Parathyroid adenoma (tissue), 2 donors: Measurements from ENCODE around the gene MSL3.

Source experiments
- H2AFZ ChIP-seq: fragments of 300-600 bp; sonication (generic); one replicate; pipeline ENCODE4 v1.7.0; 2017; ENCODE audit warnings: antibody characterized with exemption, mild to moderate bottlenecking
- H3K27ac ChIP-seq: fragments of 300-600 bp; sonication (generic); one replicate; pipeline ENCODE4 v1.7.0; 2017
- H3K27me3 ChIP-seq: fragments of 300-600 bp; sonication (generic); one replicate; pipeline ENCODE4 v1.7.0; 2017; ENCODE audit warnings: low read length; ENCODE audit not compliant: control insufficient read depth, insufficient read depth
- H3K36me3 ChIP-seq: fragments of 300-600 bp; sonication (generic); one replicate; pipeline ENCODE4 v1.7.0; 2017; ENCODE audit warnings: low read length; ENCODE audit not compliant: control insufficient read depth, insufficient read depth
- H3K4me1 ChIP-seq: fragments of 300-600 bp; sonication (generic); one replicate; pipeline ENCODE4 v1.7.0; 2017; ENCODE audit warnings: control low read depth
- H3K4me2 ChIP-seq: fragments of 300-600 bp; sonication (generic); one replicate; pipeline ENCODE4 v1.7.0; 2017; ENCODE audit warnings: low read length
- H3K4me3 ChIP-seq: fragments of 300-600 bp; sonication (generic); one replicate; pipeline ENCODE4 v1.7.0; 2017; ENCODE audit warnings: low read depth, low read length
- H3K79me2 ChIP-seq: fragments of 300-600 bp; sonication (generic); one replicate; pipeline ENCODE4 v1.7.0; 2017; ENCODE audit warnings: control low read depth
- H3K9ac ChIP-seq: fragments of 300-600 bp; sonication (generic); one replicate; pipeline ENCODE4 v1.7.0; 2017; ENCODE audit warnings: mild to moderate bottlenecking
- H3K9me3 ChIP-seq: fragments of 300-600 bp; sonication (generic); one replicate; pipeline ENCODE4 v1.7.0; 2017; ENCODE audit warnings: low read length; ENCODE audit not compliant: control insufficient read depth
- TF ChIP-seq, protein P1 (sequence below): fragments of 300-600 bp; sonication (generic); IDR thresholded peaks from one replicate; pipeline ENCODE4 v1.7.0; 2017; ENCODE audit warnings: antibody characterized with exemption, mild to moderate bottlenecking
- donor health status: primary hyperparathyroidism.

MSL3 gene

GRCh38 chrX:11787564-11787963, 29.5 kb downstream of the MSL3 start:
- Histone ChIP-seq H3K9ac (no peak overlapping the region), H3K27me3 (no peaks in the 10 kb centered on the region), H3K27ac (no peak overlapping the region), H3K9me3 (no peaks in the 10 kb centered on the region), H2AFZ (peak overlapping the region; percentile 60), H3K79me2 (no peaks in the 10 kb centered on the region), H3K36me3 (no peaks in the 10 kb centered on the region), H3K4me2 (no peak overlapping the region), H3K4me3 (no peak overlapping the region), H3K4me1 (no peaks in the 10 kb centered on the region)
- TF ChIP-seq, protein P1, sequence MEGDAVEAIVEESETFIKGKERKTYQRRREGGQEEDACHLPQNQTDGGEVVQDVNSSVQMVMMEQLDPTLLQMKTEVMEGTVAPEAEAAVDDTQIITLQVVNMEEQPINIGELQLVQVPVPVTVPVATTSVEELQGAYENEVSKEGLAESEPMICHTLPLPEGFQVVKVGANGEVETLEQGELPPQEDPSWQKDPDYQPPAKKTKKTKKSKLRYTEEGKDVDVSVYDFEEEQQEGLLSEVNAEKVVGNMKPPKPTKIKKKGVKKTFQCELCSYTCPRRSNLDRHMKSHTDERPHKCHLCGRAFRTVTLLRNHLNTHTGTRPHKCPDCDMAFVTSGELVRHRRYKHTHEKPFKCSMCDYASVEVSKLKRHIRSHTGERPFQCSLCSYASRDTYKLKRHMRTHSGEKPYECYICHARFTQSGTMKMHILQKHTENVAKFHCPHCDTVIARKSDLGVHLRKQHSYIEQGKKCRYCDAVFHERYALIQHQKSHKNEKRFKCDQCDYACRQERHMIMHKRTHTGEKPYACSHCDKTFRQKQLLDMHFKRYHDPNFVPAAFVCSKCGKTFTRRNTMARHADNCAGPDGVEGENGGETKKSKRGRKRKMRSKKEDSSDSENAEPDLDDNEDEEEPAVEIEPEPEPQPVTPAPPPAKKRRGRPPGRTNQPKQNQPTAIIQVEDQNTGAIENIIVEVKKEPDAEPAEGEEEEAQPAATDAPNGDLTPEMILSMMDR = peak; percentile 28

GRCh38 chrX:11789809-11790208, 31.8 kb downstream of the MSL3 start:
- Histone ChIP-seq H3K9ac (no peak overlapping the region), H3K79me2 (no peaks in the 10 kb centered on the region), H3K4me2 (no peak overlapping the region), H3K4me3 (no peak overlapping the region), H3K27ac (no peak overlapping the region), H3K9me3 (no peaks in the 10 kb centered on the region), H2AFZ (no peak overlapping the region), H3K27me3 (no peaks in the 10 kb centered on the region), H3K36me3 (no peaks in the 10 kb centered on the region), H3K4me1 (no peaks in the 10 kb centered on the region)
- TF ChIP-seq, protein P1 = no peak

GRCh38 chrX:11791090-11791489, 33.1 kb downstream of the MSL3 start:
- Histone ChIP-seq H3K4me2 (no peak overlapping the region), H3K4me3 (no peak overlapping the region)

GRCh38 chrX:11791537-11791936, 33.5 kb downstream of the MSL3 start:
- H3K79me2 ChIP-seq = no peaks in the 10 kb centered on the region
- no peak overlapping the region for H3K4me3 ChIP-seq
- no peaks in the 10 kb centered on the region for H3K27me3 ChIP-seq
- no peak overlapping the region for H2AFZ ChIP-seq
- no peaks in the 10 kb centered on the region for H3K4me1 ChIP-seq
- TF ChIP-seq, protein P1 = no peak
- no peaks in the 10 kb centered on the region for H3K9me3 ChIP-seq
- H3K36me3 ChIP-seq = no peaks in the 10 kb centered on the region
- no peak overlapping the region for H3K4me2 ChIP-seq
- H3K9ac ChIP-seq = no peak overlapping the region
- no peak overlapping the region for H3K27ac ChIP-seq

More at GRCh38 chrX:11791090-11791489, 33.1 kb downstream of the MSL3 start:
- Histone ChIP-seq H3K36me3 (no peaks in the 10 kb centered on the region), H2AFZ (no peak overlapping the region), H3K4me1 (no peaks in the 10 kb centered on the region), H3K9ac (no peak overlapping the region), H3K27me3 (no peaks in the 10 kb centered on the region), H3K79me2 (no peaks in the 10 kb centered on the region), H3K9me3 (no peaks in the 10 kb centered on the region), H3K27ac (no peak overlapping the region)
- TF ChIP-seq, protein P1 = no peak
